GM21447 (cell line): ENCODE results near the gene GLMN.
"Not testable (repeated sequence)": the region's sequence is repeated elsewhere in the genome, so short reads cannot be mapped to it uniquely, and the experiment has no call there.

Source experiments
- ATAC-seq: cut with Tn5 transposase; IDR thresholded peaks from one replicate; pipeline ENCODE4 v1.9.1; 2021; ENCODE audit not compliant: unreplicated experiment

GLMN gene

DNA sequence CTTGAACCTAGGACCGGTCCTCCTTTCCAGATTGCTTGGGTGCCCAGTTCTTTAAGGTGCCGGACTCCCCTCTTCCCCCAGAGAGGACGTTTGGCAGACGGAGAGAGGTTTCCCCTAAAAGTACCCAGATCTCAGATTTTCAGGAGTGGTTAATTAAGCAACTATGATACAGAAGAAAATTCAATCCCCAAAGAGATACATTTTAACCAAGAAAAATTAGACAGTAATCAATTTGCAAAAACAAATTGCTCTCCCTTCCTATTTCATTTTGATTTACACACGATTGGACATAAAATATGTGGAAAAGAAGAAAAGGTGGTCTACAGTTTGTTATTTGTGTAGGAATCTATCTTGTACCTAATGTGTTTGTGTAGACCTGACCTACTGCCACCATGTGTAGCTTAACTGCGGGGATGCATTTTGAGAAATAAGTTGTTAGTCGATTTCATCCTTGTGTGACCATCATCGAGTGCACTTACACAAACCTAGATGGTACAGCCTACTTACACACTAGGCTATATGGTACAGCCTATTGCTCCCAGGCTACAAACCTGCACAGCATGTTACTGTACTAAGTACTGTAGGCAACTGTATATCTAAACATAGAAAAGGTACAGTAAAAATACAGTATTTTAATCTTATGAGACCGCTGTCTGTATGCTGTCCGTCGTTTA lies 827 bp upstream of the GLMN start:
- ATAC-seq, result no peak

GRCh38 chr1:92298213-92298572 lies 594 bp downstream of the GLMN start:
- ATAC-seq, result no peak

GRCh38 chr1:92291372-92291999 lies 7.3 kb downstream of the GLMN start:
- ATAC-seq, result no peak

GRCh38 chr1:92281411-92281810 lies 17.4 kb downstream of the GLMN start:
- not testable (repeated sequence) for ATAC-seq

DNA sequence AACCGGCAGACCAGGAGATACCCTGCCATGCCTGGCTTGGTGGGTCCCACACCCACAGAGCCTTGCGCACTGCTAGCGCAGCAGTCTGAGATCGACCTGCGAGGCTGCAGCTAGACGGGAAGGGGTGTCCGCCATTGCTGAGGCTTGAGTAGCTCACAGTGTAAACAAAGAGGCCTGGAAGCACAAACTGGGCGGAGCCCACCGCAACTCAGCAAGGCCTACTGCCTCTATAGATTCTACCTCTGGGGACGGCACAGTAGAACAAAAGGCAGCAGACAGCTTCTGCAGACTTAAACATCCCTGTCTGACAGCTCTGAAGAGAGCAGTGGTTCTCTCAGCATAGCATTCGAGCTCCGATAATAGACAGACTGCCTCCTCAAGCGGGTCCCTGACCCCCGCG lies 19.0 kb downstream of the GLMN start:
- not testable (repeated sequence) for ATAC-seq

DNA sequence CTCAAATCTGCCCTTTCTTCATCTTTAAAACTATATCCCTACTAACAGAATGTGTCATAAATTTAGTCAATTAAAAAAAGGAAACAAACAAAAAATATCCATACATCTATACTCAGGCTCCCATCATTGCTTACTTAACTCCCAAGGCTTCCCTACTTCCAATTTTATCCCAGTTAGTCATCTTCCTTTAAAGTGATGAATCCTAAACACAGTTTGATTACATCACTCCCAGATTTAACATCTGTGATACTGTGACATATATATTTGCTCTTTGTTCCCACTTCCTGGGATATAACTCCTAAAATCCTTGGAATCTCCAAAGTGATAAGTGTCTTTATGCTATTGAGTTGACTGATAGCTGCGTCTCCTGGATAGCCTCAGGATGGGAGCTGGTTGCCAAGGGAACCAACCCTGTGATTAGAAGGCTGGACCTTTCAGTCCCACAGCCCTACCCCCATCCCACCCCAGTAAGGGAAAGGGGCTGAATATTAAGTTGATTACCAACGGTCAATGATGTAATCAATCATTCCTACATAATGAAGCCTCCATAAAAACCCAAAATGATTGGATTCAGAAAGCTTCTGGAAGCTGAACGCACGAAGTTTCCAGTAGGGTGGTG lies 21.6 kb downstream of the GLMN start:
- no peak for ATAC-seq

- no peak for ATAC-seq
These were observed 22.7 kb downstream of the GLMN start for GRCh38 chr1:92276082-92276481.

GRCh38 chr1:92274939-92275338 lies 23.8 kb downstream of the GLMN start:
- ATAC-seq, result no peak

- no peak for ATAC-seq
These were observed 25.7 kb downstream of the GLMN start for GRCh38 chr1:92273039-92273438.

DNA sequence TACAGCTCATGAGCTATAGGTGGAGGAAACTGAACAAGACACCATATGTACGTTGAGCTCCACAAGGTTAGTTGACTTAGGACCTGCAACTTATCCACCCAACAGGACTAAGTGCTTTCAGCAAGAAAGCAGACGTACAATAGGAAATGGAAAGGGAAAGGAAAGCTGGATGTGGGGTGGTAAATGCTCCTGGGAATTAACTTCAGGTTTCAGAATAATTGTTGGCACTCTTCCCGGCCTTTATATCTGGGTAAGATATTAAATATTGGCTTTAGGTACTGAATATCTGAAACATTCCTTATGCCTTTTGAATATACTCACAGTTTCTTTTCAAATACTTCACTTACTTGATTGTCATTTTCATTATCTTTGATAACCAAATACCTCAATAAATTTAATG lies 36.3 kb downstream of the GLMN start:
- no peak for ATAC-seq

DNA sequence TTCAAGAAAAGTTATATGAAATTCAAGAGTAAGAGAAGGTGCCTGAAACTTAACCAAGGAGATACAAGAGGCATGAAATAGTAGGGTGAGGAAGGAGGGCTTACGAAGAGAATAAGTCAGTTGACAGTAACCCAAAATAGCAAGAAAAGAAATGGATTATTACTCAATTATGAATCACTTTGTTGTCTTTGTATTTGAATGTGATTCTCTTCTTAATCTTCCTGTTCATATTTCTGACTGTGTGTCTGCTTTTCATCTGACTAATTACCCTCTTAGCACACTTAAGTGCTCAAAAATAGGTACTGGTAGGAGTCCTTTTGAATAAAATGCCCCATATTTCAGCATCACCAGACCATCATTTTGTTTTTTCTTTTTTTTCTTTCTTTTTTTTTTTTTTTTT lies 39.4 kb downstream of the GLMN start:
- ATAC-seq, result no peak

GRCh38 chr1:92254714-92255113 lies 44.1 kb downstream of the GLMN start:
- ATAC-seq, result not testable (repeated sequence)

GRCh38 chr1:92244376-92244775 lies 54.4 kb downstream of the GLMN start:
- ATAC-seq, result no peak

DNA sequence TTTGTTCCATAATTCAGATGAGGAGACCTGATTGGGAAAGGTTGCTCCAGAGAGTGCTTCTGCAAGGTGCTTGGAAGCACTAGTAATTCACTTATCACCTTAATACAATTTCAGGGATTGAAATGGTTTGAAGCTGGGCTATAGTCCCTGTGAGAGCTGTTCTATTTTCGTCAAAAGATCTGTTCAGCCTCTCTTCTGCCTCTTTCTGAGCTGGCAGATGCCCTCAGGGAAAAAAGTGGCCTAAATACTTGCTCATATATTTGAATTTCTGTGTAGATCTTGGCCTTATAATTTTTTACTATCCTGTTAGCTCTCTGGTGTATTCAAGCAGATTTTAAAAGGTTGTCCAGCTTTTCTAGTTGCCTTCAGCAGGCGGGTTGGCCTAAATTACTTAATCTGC lies 58.8 kb downstream of the GLMN start:
- ATAC-seq, result no peak

DNA sequence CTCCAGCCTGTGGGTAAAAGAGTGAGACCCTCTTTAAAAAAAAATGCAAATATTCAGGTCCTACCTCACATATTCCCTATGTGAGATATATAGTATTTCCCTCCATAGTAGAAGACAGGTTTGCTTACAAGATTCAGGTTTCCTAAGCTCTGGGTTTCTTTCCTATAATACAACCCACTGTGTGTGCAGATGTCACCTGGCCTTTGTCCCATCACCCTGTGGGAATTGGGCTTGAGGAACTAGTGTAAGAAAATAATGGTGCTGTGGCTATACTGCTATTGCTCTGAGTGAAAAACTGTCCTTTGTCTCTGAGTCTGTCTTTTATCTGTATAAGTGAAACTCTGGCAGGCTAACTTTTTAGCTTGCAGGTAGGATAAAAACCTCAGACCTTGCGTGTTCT lies 68.1 kb downstream of the GLMN start:
- ATAC-seq, result no peak

DNA sequence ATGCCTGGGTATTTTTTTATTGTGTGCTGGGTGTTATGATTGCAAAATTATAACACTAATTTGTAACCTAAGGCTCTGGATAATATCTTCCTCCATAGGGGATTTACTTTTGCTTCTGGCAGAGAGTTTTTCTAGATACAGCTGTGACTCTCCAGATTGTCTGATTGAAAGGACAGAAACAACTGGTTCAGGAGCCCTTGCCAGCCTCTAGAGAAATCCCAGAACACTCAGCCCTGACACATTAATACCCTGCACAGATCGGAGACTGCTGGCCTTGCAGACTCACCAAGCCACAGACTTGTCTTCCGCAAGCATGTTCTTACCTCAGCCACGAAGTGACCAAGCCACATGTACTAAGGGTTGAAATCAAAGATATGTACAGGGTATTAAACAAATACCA lies 70.4 kb downstream of the GLMN start:
- no peak for ATAC-seq

- no peak for ATAC-seq
These were observed 79.8 kb downstream of the GLMN start for GRCh38 chr1:92219028-92219427.

DNA sequence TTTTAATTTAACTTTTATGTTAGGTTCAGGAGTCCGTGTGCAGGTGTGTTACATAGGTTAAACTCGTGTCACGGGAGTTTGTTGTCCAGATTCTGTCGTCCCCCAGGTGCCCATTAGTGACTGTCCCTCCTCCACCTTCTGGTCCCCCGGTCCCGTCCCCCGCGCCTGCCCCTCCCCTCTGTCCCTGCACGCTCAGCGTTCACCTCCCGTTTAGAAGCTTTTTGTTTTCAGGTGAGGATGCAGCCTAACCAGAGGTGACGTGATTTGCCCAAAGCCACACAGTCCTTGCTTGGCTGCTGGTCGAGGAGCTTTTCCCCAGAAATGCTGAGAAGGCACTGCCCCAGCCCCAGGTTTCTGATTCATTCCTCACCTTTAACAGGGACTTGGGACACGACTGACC lies 80.2 kb downstream of the GLMN start:
- ATAC-seq, result no peak

- ATAC-seq, result no peak
These were observed 81.1 kb downstream of the GLMN start, which contains the start of gene C1orf146 for GRCh38 chr1:92217721-92218120. TSS of gene C1orf146 (plus strand) at chr1:92217915. CDS start at chr1:92231421, 13,506 bp downstream.

GRCh38 chr1:92211166-92211565 lies 87.6 kb downstream of the GLMN start:
- ATAC-seq, result no peak

- no peak for ATAC-seq
These were observed 88.1 kb downstream of the GLMN start for GRCh38 chr1:92210701-92211100.

DNA sequence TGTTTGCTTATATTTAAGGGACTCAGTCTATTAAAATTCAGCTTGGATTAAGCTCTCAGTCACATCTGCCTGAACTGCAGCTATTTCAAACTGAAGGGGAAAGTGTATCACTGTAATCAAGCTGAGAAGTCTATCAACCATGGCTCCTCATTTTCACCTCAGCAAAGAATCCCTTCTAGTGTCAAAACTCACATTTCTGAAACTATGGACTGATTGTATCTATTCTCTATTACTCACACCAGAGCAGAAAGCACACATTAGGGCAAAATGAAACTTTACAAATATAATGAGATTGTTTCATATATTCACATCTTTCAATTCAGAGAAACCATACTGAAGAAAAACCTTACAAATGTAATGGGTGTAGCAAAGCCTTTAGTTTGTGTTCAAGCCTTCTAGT lies 95.7 kb downstream of the GLMN start:
- ATAC-seq, result no peak
